WTC11 (cell line): ENCODE measurements around the gene NOP56. TPM values are rescaled to one million over a fixed set of nuclear protein-coding genes. Genes with fewer than 3 reads are reported as not detected.

Experiments used
- ATAC-seq: fragments of 200-7000 bp; cut with Tn5 transposase; 2 replicates; pipeline ENCODE4 v1.10.0; 2021; ENCODE audit warnings: mild to moderate bottlenecking, moderate library complexity
- CTCF ChIA-PET: fragments of 300-600 bp; sonication (Branson Sonifier 250); formaldehyde crosslinking; loops from one replicate; lab custom pipeline; 2021; ENCODE audit warnings: antibody characterized with exemption; lab: Charles Lee
- POLR2A ChIA-PET: fragments of 350-600 bp; sonication (Branson Sonifier 250); formaldehyde crosslinking; loops from one replicate; lab custom pipeline; 2021; ENCODE audit warnings: antibody characterized with exemption; lab: Charles Lee
- DNase-seq: peaks from one replicate; pipeline ENCODE4 v3.0.0; 2021; ENCODE audit warnings: low spot score
- H3K27ac Mint-ChIP-seq: 2 replicates; pipeline ENCODE4 v1.8.0; 2021; ENCODE audit warnings: mixed read lengths
- H3K27me3 Mint-ChIP-seq: 2 replicates; pipeline ENCODE4 v1.8.0; 2021; ENCODE audit warnings: low read depth, mild to moderate bottlenecking, moderate library complexity, mixed read lengths
- H3K36me3 Mint-ChIP-seq: 2 replicates; pipeline ENCODE4 v1.8.0; 2021; ENCODE audit warnings: mixed read lengths
- H3K4me1 Mint-ChIP-seq: 2 replicates; pipeline ENCODE4 v1.8.0; 2022; ENCODE audit warnings: mixed read lengths
- H3K4me3 Mint-ChIP-seq: 2 replicates; pipeline ENCODE4 v1.8.0; 2021; ENCODE audit warnings: mild to moderate bottlenecking, moderate library complexity, mixed read lengths
- H3K9me3 Mint-ChIP-seq: 2 replicates; pipeline ENCODE4 v1.8.0; 2021; ENCODE audit warnings: mixed read lengths
- ARID4B ChIP-seq: sonication (generic); formaldehyde crosslinking; IDR thresholded peaks from 2 replicates; pipeline ENCODE4 v1.8.0; 2023; ENCODE audit warnings: missing genetic modification reagents, mild to moderate bottlenecking, borderline replicate concordance
- CREB1 ChIP-seq: sonication (generic); formaldehyde crosslinking; IDR thresholded peaks from 2 replicates; pipeline ENCODE4 v1.8.0; 2023; ENCODE audit warnings: mild to moderate bottlenecking, missing genetic modification reagents
- CREM ChIP-seq: sonication (generic); formaldehyde crosslinking; IDR thresholded peaks from 2 replicates; pipeline ENCODE4 v1.8.1; 2022; ENCODE audit warnings: mild to moderate bottlenecking, missing genetic modification reagents, moderate library complexity
- ELF4 ChIP-seq: sonication (generic); formaldehyde crosslinking; IDR thresholded peaks from 2 replicates; pipeline ENCODE4 v1.8.1; 2022; ENCODE audit warnings: low read depth, mild to moderate bottlenecking, moderate library complexity, missing genetic modification reagents
- GRHL2 ChIP-seq: fragments of 250-450 bp; sonication (Bioruptor Pico); IDR thresholded peaks from 2 replicates; pipeline ENCODE4 v1.8.0; 2022; ENCODE audit warnings: mild to moderate bottlenecking, moderate library complexity; ENCODE audit not compliant: insufficient replicate concordance, severe bottlenecking
- IRF2 ChIP-seq: sonication (generic); formaldehyde crosslinking; IDR thresholded peaks from 2 replicates; pipeline ENCODE4 v1.8.0; 2022; ENCODE audit warnings: low read depth, missing genetic modification reagents, borderline replicate concordance
- RORB ChIP-seq: fragments of 250-450 bp; sonication (Bioruptor Pico); IDR thresholded peaks from 2 replicates; pipeline ENCODE4 v1.9.0; 2021; ENCODE audit warnings: mild to moderate bottlenecking
- SOX15 ChIP-seq: fragments of 250-450 bp; sonication (Bioruptor Pico); IDR thresholded peaks from 2 replicates; pipeline ENCODE4 v1.9.0; 2021; ENCODE audit warnings: mild to moderate bottlenecking
- SP1 ChIP-seq: sonication (generic); formaldehyde crosslinking; conservative IDR thresholded peaks from 2 replicates; pipeline ENCODE4 v1.8.1; 2022; ENCODE audit warnings: missing genetic modification reagents
- TCF7 ChIP-seq: sonication (generic); formaldehyde crosslinking; IDR thresholded peaks from 2 replicates; pipeline ENCODE4 v1.8.0; 2022; ENCODE audit warnings: mild to moderate bottlenecking, low read depth, missing genetic modification reagents, moderate library complexity
- TEAD1 ChIP-seq: sonication (generic); formaldehyde crosslinking; IDR thresholded peaks from 2 replicates; pipeline ENCODE4 v1.8.0; 2022; ENCODE audit warnings: mild to moderate bottlenecking, missing genetic modification reagents
- ZMAT4 ChIP-seq: fragments of 250-450 bp; sonication (Bioruptor Pico); IDR thresholded peaks from 2 replicates; pipeline ENCODE4 v1.9.0; 2021; ENCODE audit warnings: mild to moderate bottlenecking
- ZNF138 ChIP-seq: sonication (generic); formaldehyde crosslinking; conservative IDR thresholded peaks from 2 replicates; pipeline ENCODE4 v1.8.1; 2022; ENCODE audit warnings: mild to moderate bottlenecking, moderate library complexity, missing genetic modification reagents
- ZNF263 ChIP-seq: sonication (generic); formaldehyde crosslinking; IDR thresholded peaks from 2 replicates; pipeline ENCODE4 v1.8.1; 2022; ENCODE audit warnings: low read depth, mild to moderate bottlenecking, moderate library complexity, missing genetic modification reagents
- ZNF281 ChIP-seq: sonication (generic); formaldehyde crosslinking; IDR thresholded peaks from 2 replicates; pipeline ENCODE4 v1.8.0; 2023; ENCODE audit warnings: mild to moderate bottlenecking, missing genetic modification reagents
- ZNF317 ChIP-seq: sonication (generic); formaldehyde crosslinking; IDR thresholded peaks from 2 replicates; pipeline ENCODE4 v1.8.1; 2023; ENCODE audit warnings: low read depth, mild to moderate bottlenecking, moderate library complexity, missing genetic modification reagents, borderline replicate concordance
- ZNF423 ChIP-seq: fragments of 250-450 bp; sonication (Bioruptor Pico); IDR thresholded peaks from 2 replicates; pipeline ENCODE4 v2.1.2; 2022; ENCODE audit warnings: mild to moderate bottlenecking, moderate library complexity
- ZSCAN18 ChIP-seq: fragments of 250-450 bp; sonication (Bioruptor Pico); IDR thresholded peaks from 2 replicates; pipeline ENCODE4 v2.1.2; 2022; ENCODE audit warnings: mild to moderate bottlenecking, moderate library complexity
- total RNA-seq: library from RNA; stranded (reverse); gene quantifications from 3 replicates; pipeline ENCODE4 v1.2.3, GENCODE V29; 2021
- TF ChIP-seq, protein P1 (sequence below): sonication (generic); formaldehyde crosslinking; conservative IDR thresholded peaks from 2 replicates; pipeline ENCODE4 v1.8.1; 2023; ENCODE audit warnings: mild to moderate bottlenecking, low read depth, missing genetic modification reagents, moderate library complexity
- TF ChIP-seq, protein P2 (sequence below): sonication (generic); formaldehyde crosslinking; IDR thresholded peaks from 2 replicates; pipeline ENCODE4 v1.8.0; 2022; ENCODE audit warnings: mild to moderate bottlenecking, missing genetic modification reagents
- TF ChIP-seq, protein P3 (sequence below): sonication (generic); formaldehyde crosslinking; IDR thresholded peaks from 2 replicates; pipeline ENCODE4 v1.8.0; 2023; ENCODE audit warnings: missing genetic modification reagents

The NOP56 gene
- total RNA-seq, 1 experiment from 2014 or later, result 634 TPM

- no peak overlapping the region for H3K27ac Mint-ChIP-seq
- peaks cover 46% of the 10 kb centered on the region for H3K27me3 Mint-ChIP-seq
- H3K9me3 Mint-ChIP-seq, result no peaks in the 10 kb centered on the region
- CTCF ChIA-PET, result interaction anchor here (0.6 to 1.9 kb wide), 4 partner anchors 13 to 145 kb away, joined by 3 to 10 read pairs (median 5); no protein-coding TSS in a partner anchor
- DNase-seq, result no peak
- H3K4me1 Mint-ChIP-seq, result peaks cover 30% of the 10 kb centered on the region
- H3K36me3 Mint-ChIP-seq, result no peaks in the 10 kb centered on the region
- no peak overlapping the region for H3K4me3 Mint-ChIP-seq
- no peak for TF ChIP-seq ZNF317 (CRISPR knock-in tag)
- no peak for TF ChIP-seq RORB (CRISPR knock-in tag)
- no peak for TF ChIP-seq ZMAT4 (CRISPR knock-in tag)
- TF ChIP-seq TCF7, result no peak
- TF ChIP-seq CREB1 (CRISPR knock-in tag), result no peak
- TF ChIP-seq ZNF423 (CRISPR knock-in tag), result no peak
- no peak for TF ChIP-seq TEAD1 (CRISPR knock-in tag)
- TF ChIP-seq CREM (CRISPR knock-in tag), result no peak
- TF ChIP-seq, protein P1, sequence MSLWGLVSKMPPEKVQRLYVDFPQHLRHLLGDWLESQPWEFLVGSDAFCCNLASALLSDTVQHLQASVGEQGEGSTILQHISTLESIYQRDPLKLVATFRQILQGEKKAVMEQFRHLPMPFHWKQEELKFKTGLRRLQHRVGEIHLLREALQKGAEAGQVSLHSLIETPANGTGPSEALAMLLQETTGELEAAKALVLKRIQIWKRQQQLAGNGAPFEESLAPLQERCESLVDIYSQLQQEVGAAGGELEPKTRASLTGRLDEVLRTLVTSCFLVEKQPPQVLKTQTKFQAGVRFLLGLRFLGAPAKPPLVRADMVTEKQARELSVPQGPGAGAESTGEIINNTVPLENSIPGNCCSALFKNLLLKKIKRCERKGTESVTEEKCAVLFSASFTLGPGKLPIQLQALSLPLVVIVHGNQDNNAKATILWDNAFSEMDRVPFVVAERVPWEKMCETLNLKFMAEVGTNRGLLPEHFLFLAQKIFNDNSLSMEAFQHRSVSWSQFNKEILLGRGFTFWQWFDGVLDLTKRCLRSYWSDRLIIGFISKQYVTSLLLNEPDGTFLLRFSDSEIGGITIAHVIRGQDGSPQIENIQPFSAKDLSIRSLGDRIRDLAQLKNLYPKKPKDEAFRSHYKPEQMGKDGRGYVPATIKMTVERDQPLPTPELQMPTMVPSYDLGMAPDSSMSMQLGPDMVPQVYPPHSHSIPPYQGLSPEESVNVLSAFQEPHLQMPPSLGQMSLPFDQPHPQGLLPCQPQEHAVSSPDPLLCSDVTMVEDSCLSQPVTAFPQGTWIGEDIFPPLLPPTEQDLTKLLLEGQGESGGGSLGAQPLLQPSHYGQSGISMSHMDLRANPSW (CRISPR knock-in tag), result no peak
- TF ChIP-seq ZNF263 (CRISPR knock-in tag), result no peak
- TF ChIP-seq, protein P2, sequence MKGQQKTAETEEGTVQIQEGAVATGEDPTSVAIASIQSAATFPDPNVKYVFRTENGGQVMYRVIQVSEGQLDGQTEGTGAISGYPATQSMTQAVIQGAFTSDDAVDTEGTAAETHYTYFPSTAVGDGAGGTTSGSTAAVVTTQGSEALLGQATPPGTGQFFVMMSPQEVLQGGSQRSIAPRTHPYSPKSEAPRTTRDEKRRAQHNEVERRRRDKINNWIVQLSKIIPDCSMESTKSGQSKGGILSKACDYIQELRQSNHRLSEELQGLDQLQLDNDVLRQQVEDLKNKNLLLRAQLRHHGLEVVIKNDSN (CRISPR knock-in tag), result no peak
- no peak for TF ChIP-seq ELF4 (CRISPR knock-in tag)
- no peak for TF ChIP-seq IRF2
- no peak for TF ChIP-seq GRHL2 (CRISPR knock-in tag)
- TF ChIP-seq, all 79 proteins: peak for 0
- no peak for ATAC-seq
- POLR2A ChIA-PET, result no interaction called here
Measured at GRCh38 chr20:2706688-2707352, 54.4 kb downstream of the NOP56 start.

- ATAC-seq, result no peak
- Mint-ChIP-seq H3K4me3 (no peak overlapping the region), H3K4me1 (peaks cover 24% of the 10 kb centered on the region), H3K9me3 (no peaks in the 10 kb centered on the region), H3K36me3 (no peaks in the 10 kb centered on the region), H3K27ac (no peak overlapping the region), H3K27me3 (peaks cover 39% of the 10 kb centered on the region)
- POLR2A ChIA-PET, result no interaction called here
- DNase-seq, result no peak
- CTCF ChIA-PET, result interaction anchor here (0.6 to 1.9 kb wide), 6 partner anchors 14 to 145 kb away, joined by 3 to 10 read pairs (median 5); no protein-coding TSS in a partner anchor
- TF ChIP-seq ZNF281 (CRISPR knock-in tag), result no peak
- TF ChIP-seq, protein P3, sequence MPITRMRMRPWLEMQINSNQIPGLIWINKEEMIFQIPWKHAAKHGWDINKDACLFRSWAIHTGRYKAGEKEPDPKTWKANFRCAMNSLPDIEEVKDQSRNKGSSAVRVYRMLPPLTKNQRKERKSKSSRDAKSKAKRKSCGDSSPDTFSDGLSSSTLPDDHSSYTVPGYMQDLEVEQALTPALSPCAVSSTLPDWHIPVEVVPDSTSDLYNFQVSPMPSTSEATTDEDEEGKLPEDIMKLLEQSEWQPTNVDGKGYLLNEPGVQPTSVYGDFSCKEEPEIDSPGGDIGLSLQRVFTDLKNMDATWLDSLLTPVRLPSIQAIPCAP (CRISPR knock-in tag), result no peak
- no peak for TF ChIP-seq ZSCAN18 (CRISPR knock-in tag)
- TF ChIP-seq ARID4B (CRISPR knock-in tag), result no peak
- no peak for TF ChIP-seq ZNF138 (CRISPR knock-in tag)
- no peak for TF ChIP-seq SP1 (CRISPR knock-in tag)
- TF ChIP-seq SOX15, result no peak
Measured at GRCh38 chr20:2707353-2708072, 55.1 kb downstream of the NOP56 start.
